GM23338 (cell line): ENCODE measurements around the gene KCNJ16. TPM values are rescaled to one million over a fixed set of nuclear protein-coding genes. Genes with fewer than 3 reads are reported as not detected.

Experiments used
- ATAC-seq: fragments of 200-7000 bp; cut with Tn5 transposase; 3 replicates; pipeline ENCODE4 v1.9.1; 2020
- DNase-seq: peaks from one replicate; pipeline ENCODE4 v3.0.0-alpha.2; 2015; ENCODE audit warnings: low spot score
- H2AFZ ChIP-seq: fragments of 200-600 bp; sonication (generic); 2 replicates; pipeline ENCODE4 v1.8.0; 2016; ENCODE audit warnings: antibody characterized with exemption, mild to moderate bottlenecking, moderate library complexity
- H3F3A ChIP-seq: fragments of 200-600 bp; sonication (generic); replicated peaks from 2 replicates; pipeline ENCODE4 v1.8.0; 2017; ENCODE audit warnings: antibody characterized with exemption, mixed run types, low read depth
- H3K27ac ChIP-seq: fragments of 200-600 bp; sonication (generic); 2 replicates; pipeline ENCODE4 v1.6.1; 2016; ENCODE audit warnings: low read depth
- H3K27me3 ChIP-seq: fragments of 200-600 bp; sonication (generic); 2 replicates; pipeline ENCODE4 v1.8.0; 2016; ENCODE audit warnings: mild to moderate bottlenecking, mixed run types, moderate library complexity; ENCODE audit not compliant: insufficient read depth
- H3K36me3 ChIP-seq: fragments of 200-600 bp; sonication (generic); 2 replicates; pipeline ENCODE4 v1.8.0; 2016; ENCODE audit warnings: mild to moderate bottlenecking; ENCODE audit not compliant: insufficient read depth
- H3K4me1 ChIP-seq: fragments of 200-600 bp; sonication (generic); 2 replicates; pipeline ENCODE4 v1.8.0; 2016; ENCODE audit warnings: mild to moderate bottlenecking, moderate library complexity; ENCODE audit not compliant: insufficient read depth
- H3K4me2 ChIP-seq: fragments of 200-600 bp; sonication (generic); 2 replicates; pipeline ENCODE4 v1.7.1; 2017; ENCODE audit warnings: mixed run types
- H3K4me3 ChIP-seq: fragments of 200-600 bp; sonication (generic); 2 replicates; pipeline ENCODE4 v1.6.1; 2016; ENCODE audit warnings: mixed run types
- H3K79me2 ChIP-seq: fragments of 200-600 bp; sonication (generic); replicated peaks from 2 replicates; pipeline ENCODE4 v1.8.0; 2017; ENCODE audit warnings: mild to moderate bottlenecking; ENCODE audit not compliant: insufficient read depth
- H3K9me2 ChIP-seq: fragments of 200-600 bp; sonication (generic); 2 replicates; pipeline ENCODE4 v1.8.0; 2017; ENCODE audit not compliant: insufficient read depth
- H4K20me1 ChIP-seq: fragments of 200-600 bp; sonication (generic); replicated peaks from 2 replicates; pipeline ENCODE4 v1.8.0; 2017; ENCODE audit warnings: mild to moderate bottlenecking; ENCODE audit not compliant: insufficient read depth
- H3K27ac Mint-ChIP-seq: 2 replicates; pipeline ENCODE4 v1.8.0; 2020; ENCODE audit warnings: inconsistent platforms, mild to moderate bottlenecking, moderate library complexity, mixed read lengths
- H3K27me3 Mint-ChIP-seq: 3 replicates; pipeline ENCODE4 v1.8.0; 2022; ENCODE audit warnings: low read depth, mild to moderate bottlenecking, moderate library complexity, mixed read lengths, inconsistent platforms; ENCODE audit not compliant: insufficient read depth, poor library complexity
- H3K36me3 Mint-ChIP-seq: 3 replicates; pipeline ENCODE4 v1.8.0; 2021; ENCODE audit warnings: low read depth, mild to moderate bottlenecking, inconsistent platforms, moderate library complexity, mixed read lengths
- H3K4me1 Mint-ChIP-seq: 3 replicates; pipeline ENCODE4 v1.8.0; 2020; ENCODE audit warnings: mild to moderate bottlenecking, inconsistent platforms, mixed read lengths
- H3K4me3 Mint-ChIP-seq: 3 replicates; pipeline ENCODE4 v1.8.0; 2021; ENCODE audit warnings: moderate library complexity, mild to moderate bottlenecking, inconsistent platforms, mixed read lengths
- H3K9me3 Mint-ChIP-seq: 3 replicates; pipeline ENCODE4 v1.8.0; 2020; ENCODE audit warnings: moderate library complexity, mild to moderate bottlenecking, inconsistent platforms, mixed read lengths
- CREB1 ChIP-seq: fragments of 250-450 bp; sonication (Bioruptor Pico); IDR thresholded peaks from 2 replicates; pipeline ENCODE4 v1.5.0; 2020; ENCODE audit warnings: low read depth, mild to moderate bottlenecking, moderate library complexity
- EZH2 ChIP-seq: fragments of 200-600 bp; sonication (generic); IDR thresholded peaks from one replicate; pipeline ENCODE4 v1.8.0; 2017; ENCODE audit warnings: antibody characterized with exemption, mild to moderate bottlenecking, low read depth; ENCODE audit not compliant: unreplicated experiment
- EZH2phosphoT487 ChIP-seq: fragments of 200-600 bp; sonication (generic); IDR thresholded peaks from one replicate; pipeline ENCODE4 v1.8.1; 2018; ENCODE audit warnings: antibody characterized with exemption; ENCODE audit not compliant: unreplicated experiment
- JUNB ChIP-seq: IDR thresholded peaks from one replicate; pipeline ENCODE4 v1.6.1; 2016; ENCODE audit warnings: antibody characterized with exemption; ENCODE audit not compliant: unreplicated experiment
- POLR2AphosphoS5 ChIP-seq: IDR thresholded peaks from 2 replicates; pipeline ENCODE4 v1.6.1; 2016; ENCODE audit warnings: antibody characterized with exemption, low read depth
- ZNF114 ChIP-seq: fragments of 250-450 bp; sonication (Bioruptor Pico); IDR thresholded peaks from 2 replicates; pipeline ENCODE4 v1.5.0; 2020; ENCODE audit warnings: mild to moderate bottlenecking, moderate library complexity
- polyA plus RNA-seq: library from polyadenylated mRNA; unstranded; fragments of >200 nt; fragmentation: Nextera tagmentation; extraction: Ambion mirVana; gene quantifications from 2 replicates; pipeline ENCODE4 v1.2.1, GENCODE V29; 2016
- total RNA-seq: library from RNA; depleted of rRNA; stranded (reverse); fragments of >200 nt; shearing (Covaris generic); gene quantifications from 2 replicates; pipeline ENCODE4 v1.2.3, GENCODE V29; 2014
- TF ChIP-seq, protein P1 (sequence below): IDR thresholded peaks from 2 replicates; pipeline ENCODE4 v1.6.1; 2016; ENCODE audit warnings: antibody characterized with exemption
- TF ChIP-seq, protein P2 (sequence below): fragments of 250-450 bp; sonication (Bioruptor Pico); IDR thresholded peaks from 2 replicates; pipeline ENCODE4 v1.5.0; 2020; ENCODE audit warnings: mild to moderate bottlenecking, moderate library complexity

Gene KCNJ16
- total and polyA plus RNA-seq, 2 experiments from 2014 or later, result not detected

DNA sequence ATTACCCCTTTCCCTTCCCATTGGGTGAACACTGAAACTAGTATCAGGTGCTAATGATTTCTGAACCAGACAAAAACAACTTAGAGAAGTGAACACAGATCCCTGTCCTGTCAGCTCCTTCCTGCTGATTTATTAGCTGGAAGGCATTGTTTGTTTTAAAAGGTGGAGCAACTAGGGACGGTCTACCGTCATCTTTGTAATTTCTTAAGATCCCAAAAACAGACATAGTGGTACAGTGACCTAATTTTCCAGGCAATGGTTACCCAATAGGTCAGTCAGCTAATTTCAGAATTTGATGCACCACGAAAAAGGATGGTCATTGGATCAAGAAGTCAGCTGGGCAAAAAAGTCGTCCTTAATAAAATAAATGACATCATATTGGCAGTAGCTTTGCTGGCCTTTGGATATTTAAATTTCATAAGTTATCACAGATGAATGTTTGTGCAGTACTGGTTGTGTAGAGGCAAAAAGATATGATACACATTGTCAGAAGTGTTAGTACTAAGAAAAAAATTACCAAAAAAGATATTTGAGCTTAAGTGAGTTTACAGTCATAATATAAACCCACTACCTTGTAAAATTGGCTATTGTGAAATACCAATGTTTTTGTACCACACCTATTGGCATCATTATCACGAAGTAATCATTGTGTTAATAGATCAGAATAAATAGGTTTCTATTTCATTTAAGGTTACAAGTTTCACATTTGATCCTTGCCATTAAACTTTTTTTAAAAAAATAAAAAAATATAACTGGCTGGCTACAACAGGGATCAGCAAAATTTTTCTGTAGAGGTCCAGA lies 27.2 kb upstream of the KCNJ16 start:
- Histone ChIP-seq H4K20me1 (no peaks in the 10 kb centered on the region), H3K27ac (no peak overlapping the region), H3K4me2 (no peak overlapping the region), H3K9me2 (no peaks in the 10 kb centered on the region), H3K4me3 (no peak overlapping the region), H3K79me2 (no peaks in the 10 kb centered on the region), H3K36me3 (no peaks in the 10 kb centered on the region), H3K27me3 (no peaks in the 10 kb centered on the region), H3F3A (no peaks in the 10 kb centered on the region), H3K4me1 (no peaks in the 10 kb centered on the region), H2AFZ (no peak overlapping the region)
- Mint-ChIP-seq H3K36me3 (no peaks in the 10 kb centered on the region), H3K4me1 (no peaks in the 10 kb centered on the region), H3K4me3 (no peak overlapping the region), H3K27me3 (no peaks in the 10 kb centered on the region), H3K9me3 (no peaks in the 10 kb centered on the region), H3K27ac (no peak overlapping the region)
- no peak for TF ChIP-seq EZH2
- TF ChIP-seq JUNB, result no peak
- TF ChIP-seq, protein P1, sequence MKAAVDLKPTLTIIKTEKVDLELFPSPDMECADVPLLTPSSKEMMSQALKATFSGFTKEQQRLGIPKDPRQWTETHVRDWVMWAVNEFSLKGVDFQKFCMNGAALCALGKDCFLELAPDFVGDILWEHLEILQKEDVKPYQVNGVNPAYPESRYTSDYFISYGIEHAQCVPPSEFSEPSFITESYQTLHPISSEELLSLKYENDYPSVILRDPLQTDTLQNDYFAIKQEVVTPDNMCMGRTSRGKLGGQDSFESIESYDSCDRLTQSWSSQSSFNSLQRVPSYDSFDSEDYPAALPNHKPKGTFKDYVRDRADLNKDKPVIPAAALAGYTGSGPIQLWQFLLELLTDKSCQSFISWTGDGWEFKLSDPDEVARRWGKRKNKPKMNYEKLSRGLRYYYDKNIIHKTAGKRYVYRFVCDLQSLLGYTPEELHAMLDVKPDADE, result no peak
- TF ChIP-seq ZNF114, result no peak
- TF ChIP-seq POLR2AphosphoS5, result no peak
- TF ChIP-seq, protein P2, sequence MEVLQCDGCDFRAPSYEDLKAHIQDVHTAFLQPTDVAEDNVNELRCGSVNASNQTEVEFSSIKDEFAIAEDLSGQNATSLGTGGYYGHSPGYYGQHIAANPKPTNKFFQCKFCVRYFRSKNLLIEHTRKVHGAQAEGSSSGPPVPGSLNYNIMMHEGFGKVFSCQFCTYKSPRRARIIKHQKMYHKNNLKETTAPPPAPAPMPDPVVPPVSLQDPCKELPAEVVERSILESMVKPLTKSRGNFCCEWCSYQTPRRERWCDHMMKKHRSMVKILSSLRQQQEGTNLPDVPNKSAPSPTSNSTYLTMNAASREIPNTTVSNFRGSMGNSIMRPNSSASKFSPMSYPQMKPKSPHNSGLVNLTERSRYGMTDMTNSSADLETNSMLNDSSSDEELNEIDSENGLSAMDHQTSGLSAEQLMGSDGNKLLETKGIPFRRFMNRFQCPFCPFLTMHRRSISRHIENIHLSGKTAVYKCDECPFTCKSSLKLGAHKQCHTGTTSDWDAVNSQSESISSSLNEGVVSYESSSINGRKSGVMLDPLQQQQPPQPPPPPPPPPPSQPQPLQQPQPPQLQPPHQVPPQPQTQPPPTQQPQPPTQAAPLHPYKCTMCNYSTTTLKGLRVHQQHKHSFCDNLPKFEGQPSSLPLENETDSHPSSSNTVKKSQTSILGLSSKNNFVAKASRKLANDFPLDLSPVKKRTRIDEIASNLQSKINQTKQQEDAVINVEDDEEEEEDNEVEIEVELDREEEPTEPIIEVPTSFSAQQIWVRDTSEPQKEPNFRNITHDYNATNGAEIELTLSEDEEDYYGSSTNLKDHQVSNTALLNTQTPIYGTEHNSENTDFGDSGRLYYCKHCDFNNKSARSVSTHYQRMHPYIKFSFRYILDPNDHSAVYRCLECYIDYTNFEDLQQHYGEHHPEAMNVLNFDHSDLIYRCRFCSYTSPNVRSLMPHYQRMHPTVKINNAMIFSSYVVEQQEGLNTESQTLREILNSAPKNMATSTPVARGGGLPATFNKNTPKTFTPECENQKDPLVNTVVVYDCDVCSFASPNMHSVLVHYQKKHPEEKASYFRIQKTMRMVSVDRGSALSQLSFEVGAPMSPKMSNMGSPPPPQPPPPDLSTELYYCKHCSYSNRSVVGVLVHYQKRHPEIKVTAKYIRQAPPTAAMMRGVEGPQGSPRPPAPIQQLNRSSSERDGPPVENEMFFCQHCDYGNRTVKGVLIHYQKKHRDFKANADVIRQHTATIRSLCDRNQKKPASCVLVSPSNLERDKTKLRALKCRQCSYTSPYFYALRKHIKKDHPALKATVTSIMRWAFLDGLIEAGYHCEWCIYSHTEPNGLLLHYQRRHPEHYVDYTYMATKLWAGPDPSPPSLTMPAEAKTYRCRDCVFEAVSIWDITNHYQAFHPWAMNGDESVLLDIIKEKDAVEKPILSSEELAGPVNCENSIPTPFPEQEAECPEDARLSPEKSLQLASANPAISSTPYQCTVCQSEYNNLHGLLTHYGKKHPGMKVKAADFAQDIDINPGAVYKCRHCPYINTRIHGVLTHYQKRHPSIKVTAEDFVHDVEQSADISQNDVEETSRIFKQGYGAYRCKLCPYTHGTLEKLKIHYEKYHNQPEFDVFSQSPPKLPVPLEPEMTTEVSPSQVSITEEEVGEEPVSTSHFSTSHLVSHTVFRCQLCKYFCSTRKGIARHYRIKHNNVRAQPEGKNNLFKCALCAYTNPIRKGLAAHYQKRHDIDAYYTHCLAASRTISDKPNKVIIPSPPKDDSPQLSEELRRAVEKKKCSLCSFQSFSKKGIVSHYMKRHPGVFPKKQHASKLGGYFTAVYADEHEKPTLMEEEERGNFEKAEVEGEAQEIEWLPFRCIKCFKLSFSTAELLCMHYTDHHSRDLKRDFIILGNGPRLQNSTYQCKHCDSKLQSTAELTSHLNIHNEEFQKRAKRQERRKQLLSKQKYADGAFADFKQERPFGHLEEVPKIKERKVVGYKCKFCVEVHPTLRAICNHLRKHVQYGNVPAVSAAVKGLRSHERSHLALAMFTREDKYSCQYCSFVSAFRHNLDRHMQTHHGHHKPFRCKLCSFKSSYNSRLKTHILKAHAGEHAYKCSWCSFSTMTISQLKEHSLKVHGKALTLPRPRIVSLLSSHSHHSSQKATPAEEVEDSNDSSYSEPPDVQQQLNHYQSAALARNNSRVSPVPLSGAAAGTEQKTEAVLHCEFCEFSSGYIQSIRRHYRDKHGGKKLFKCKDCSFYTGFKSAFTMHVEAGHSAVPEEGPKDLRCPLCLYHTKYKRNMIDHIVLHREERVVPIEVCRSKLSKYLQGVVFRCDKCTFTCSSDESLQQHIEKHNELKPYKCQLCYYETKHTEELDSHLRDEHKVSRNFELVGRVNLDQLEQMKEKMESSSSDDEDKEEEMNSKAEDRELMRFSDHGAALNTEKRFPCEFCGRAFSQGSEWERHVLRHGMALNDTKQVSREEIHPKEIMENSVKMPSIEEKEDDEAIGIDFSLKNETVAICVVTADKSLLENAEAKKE (CRISPR knock-in tag), result no peak
- no peak for TF ChIP-seq EZH2phosphoT487
- TF ChIP-seq CREB1 (CRISPR knock-in tag), result no peak
- DNase-seq, result no peak
- no peak for ATAC-seq
